Panc1 (cell line): ENCODE results near the gene CEPT1.

Source experiments
- POLR2AphosphoS5 ChIP-seq: IDR thresholded peaks from 2 replicates; pipeline ENCODE4 v1.6.1; 2012; ENCODE audit warnings: mild to moderate bottlenecking, low read depth, low read length, moderate library complexity
- SIN3A ChIP-seq: IDR thresholded peaks from 2 replicates; pipeline ENCODE4 v1.6.1; 2012; ENCODE audit warnings: low read depth, mild to moderate bottlenecking, low read length, moderate library complexity, borderline replicate concordance; ENCODE audit not compliant: insufficient read depth
- TF ChIP-seq, protein P1 (sequence below): fragments of 450-650 bp; IDR thresholded peaks from 2 replicates; pipeline ENCODE4 v1.5.1; 2017; ENCODE audit warnings: mild to moderate bottlenecking
- TF ChIP-seq, protein P2 (sequence below), 2 experiments: IDR thresholded peaks; 2 replicates each; pipeline ENCODE4 v1.6.1; 2011 to 2012; ENCODE audit warnings: low read depth in 2 of 2, control low read depth in 1 of 2, low read length in 1 of 2, mild to moderate bottlenecking in 1 of 2, moderate library complexity in 1 of 2; ENCODE audit not compliant: insufficient read depth in 1 of 2

DNA sequence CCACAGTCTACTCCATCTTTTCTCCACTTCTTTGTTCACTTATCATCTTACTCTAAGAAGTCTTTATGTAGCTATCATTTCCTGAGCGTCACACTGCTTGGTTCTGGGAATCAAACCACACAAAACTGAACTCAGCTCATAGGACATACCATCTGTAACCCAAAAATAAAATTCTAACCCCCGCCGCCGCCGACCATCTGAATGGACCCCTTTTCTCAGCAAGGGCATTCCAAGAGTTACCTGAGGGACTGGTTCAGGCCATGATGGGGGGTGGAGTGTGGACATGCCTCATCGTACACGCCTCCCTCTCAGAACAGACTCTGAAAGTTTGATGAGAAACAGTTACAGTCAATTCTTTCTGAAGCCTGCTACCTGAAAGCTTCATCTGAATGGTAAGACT lies 74.9 kb downstream of the CEPT1 start:
- TF ChIP-seq, protein P1, sequence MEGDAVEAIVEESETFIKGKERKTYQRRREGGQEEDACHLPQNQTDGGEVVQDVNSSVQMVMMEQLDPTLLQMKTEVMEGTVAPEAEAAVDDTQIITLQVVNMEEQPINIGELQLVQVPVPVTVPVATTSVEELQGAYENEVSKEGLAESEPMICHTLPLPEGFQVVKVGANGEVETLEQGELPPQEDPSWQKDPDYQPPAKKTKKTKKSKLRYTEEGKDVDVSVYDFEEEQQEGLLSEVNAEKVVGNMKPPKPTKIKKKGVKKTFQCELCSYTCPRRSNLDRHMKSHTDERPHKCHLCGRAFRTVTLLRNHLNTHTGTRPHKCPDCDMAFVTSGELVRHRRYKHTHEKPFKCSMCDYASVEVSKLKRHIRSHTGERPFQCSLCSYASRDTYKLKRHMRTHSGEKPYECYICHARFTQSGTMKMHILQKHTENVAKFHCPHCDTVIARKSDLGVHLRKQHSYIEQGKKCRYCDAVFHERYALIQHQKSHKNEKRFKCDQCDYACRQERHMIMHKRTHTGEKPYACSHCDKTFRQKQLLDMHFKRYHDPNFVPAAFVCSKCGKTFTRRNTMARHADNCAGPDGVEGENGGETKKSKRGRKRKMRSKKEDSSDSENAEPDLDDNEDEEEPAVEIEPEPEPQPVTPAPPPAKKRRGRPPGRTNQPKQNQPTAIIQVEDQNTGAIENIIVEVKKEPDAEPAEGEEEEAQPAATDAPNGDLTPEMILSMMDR: no peak
- TF ChIP-seq, protein P2, sequence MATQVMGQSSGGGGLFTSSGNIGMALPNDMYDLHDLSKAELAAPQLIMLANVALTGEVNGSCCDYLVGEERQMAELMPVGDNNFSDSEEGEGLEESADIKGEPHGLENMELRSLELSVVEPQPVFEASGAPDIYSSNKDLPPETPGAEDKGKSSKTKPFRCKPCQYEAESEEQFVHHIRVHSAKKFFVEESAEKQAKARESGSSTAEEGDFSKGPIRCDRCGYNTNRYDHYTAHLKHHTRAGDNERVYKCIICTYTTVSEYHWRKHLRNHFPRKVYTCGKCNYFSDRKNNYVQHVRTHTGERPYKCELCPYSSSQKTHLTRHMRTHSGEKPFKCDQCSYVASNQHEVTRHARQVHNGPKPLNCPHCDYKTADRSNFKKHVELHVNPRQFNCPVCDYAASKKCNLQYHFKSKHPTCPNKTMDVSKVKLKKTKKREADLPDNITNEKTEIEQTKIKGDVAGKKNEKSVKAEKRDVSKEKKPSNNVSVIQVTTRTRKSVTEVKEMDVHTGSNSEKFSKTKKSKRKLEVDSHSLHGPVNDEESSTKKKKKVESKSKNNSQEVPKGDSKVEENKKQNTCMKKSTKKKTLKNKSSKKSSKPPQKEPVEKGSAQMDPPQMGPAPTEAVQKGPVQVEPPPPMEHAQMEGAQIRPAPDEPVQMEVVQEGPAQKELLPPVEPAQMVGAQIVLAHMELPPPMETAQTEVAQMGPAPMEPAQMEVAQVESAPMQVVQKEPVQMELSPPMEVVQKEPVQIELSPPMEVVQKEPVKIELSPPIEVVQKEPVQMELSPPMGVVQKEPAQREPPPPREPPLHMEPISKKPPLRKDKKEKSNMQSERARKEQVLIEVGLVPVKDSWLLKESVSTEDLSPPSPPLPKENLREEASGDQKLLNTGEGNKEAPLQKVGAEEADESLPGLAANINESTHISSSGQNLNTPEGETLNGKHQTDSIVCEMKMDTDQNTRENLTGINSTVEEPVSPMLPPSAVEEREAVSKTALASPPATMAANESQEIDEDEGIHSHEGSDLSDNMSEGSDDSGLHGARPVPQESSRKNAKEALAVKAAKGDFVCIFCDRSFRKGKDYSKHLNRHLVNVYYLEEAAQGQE (IDR thresholded peaks at IDR 0.05; ENCODE audit: insufficient read depth in 1 of 2, low read depth in 2 of 2, low read length in 1 of 2): no peak
- TF ChIP-seq POLR2AphosphoS5: no peak
- TF ChIP-seq SIN3A: no peak
